ENCODE results near the gene COX6A2. TPM values are rescaled to one million over a fixed set of nuclear protein-coding genes. Genes with fewer than 3 reads are reported as not detected.

Gene COX6A2
- polyA plus RNA-seq (2012; rRNA removed) = not detected in 2 replicates
- not detected in 2 replicates for polyA plus RNA-seq (2012; cell fraction: cytosol; rRNA removed)
- polyA plus RNA-seq (2012; cell fraction: nucleus; rRNA removed) = not detected in 2 replicates

DNA sequence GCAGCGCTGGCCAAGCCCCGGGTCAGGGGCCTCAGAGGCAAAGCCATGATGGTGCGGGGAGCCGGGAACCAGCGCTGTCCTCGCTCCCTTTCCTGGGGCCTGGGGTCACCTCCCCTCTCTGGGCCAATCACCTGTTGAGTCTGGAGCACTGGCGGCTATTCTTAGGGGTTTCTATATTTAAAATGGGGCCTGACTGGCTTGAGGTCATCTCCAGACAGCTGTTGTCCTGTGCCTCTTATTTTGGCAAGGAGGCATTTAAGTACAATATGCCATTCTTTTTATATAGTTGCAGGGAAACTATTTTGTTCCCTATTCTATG is at the start of gene COX6A2:
COX6A2 (minus strand) TSS at position 82 of the 319 bp plus-strand sequence; CDS start at position 47, 35 bp downstream.
- no peak within 1 kb of the TSS for H3K9ac ChIP-seq
- peak within 1 kb of the TSS in 1 of 2 experiments; percentile 33; a peak in 2 of 4 replicates for H3K4me3 ChIP-seq (ENCODE audit: low read depth in 2 of 2, low read length in 1 of 2)
- H3K4me2 ChIP-seq = peak within 1 kb of the TSS; percentile 60; the same call in 1 of the 2 replicates
- ChIA-PET POLR2A (no interaction called here), CTCF (interaction anchor here (1.1 to 3.0 kb wide), 3 partner anchors 11 to 30 kb away, joined by 3 to 13 read pairs (median 3); partner anchors contain the start of gene ZNF843)
- 24% methylated on average over 7 of the region's 7 CpGs for WGBS (ENCODE audit: low lambda C conversion rate)
- H3K27me3 ChIP-seq (ENCODE audit: insufficient read depth) = peaks cover 36% of the 10 kb centered on the region
- no peak within 1 kb of the TSS for H3K27ac ChIP-seq (ENCODE audit: low read depth in 2 of 2, low read length in 1 of 2)
- TF ChIP-seq, protein P1, sequence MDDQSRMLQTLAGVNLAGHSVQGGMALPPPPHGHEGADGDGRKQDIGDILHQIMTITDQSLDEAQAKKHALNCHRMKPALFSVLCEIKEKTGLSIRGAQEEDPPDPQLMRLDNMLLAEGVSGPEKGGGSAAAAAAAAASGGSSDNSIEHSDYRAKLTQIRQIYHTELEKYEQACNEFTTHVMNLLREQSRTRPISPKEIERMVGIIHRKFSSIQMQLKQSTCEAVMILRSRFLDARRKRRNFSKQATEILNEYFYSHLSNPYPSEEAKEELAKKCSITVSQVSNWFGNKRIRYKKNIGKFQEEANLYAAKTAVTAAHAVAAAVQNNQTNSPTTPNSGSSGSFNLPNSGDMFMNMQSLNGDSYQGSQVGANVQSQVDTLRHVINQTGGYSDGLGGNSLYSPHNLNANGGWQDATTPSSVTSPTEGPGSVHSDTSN (IDR thresholded peaks at IDR 0.05) = no peak
- TF ChIP-seq TAF1 (IDR thresholded peaks at IDR 0.05; ENCODE audit: borderline replicate concordance, low read depth, low read length) (no peak), RCOR1 (IDR thresholded peaks at IDR 0.05; ENCODE audit: low read length) (no peak), ELF1 (IDR thresholded peaks at IDR 0.05) (no peak)
- no peaks in the 10 kb centered on the region for H3K79me2 ChIP-seq (ENCODE audit: insufficient read depth)
- no peaks in the 10 kb centered on the region for H3K36me3 ChIP-seq (replicated peaks in 1 of 2; ENCODE audit: control insufficient read depth in 1 of 2, insufficient read depth in 2 of 2, low read length in 1 of 2)
- no peaks in the 10 kb centered on the region for H3F3A ChIP-seq (replicated peaks; ENCODE audit: insufficient read depth)
- H3K4me1 ChIP-seq (ENCODE audit: control insufficient read depth in 1 of 2, insufficient read depth in 2 of 2, low read depth in 1 of 2, low read length in 1 of 2) = no peaks in the 10 kb centered on the region; a peak in 1 of 4 replicates
- H2AFZ ChIP-seq (ENCODE audit: low read depth) = peak within 1 kb of the TSS; percentile 59; the same call in 1 of the 2 replicates
- H3K9me3 ChIP-seq = no peaks in the 10 kb centered on the region
- H3K9me2 ChIP-seq = no peaks in the 10 kb centered on the region
- H4K20me1 ChIP-seq (ENCODE audit: insufficient read depth) = no peaks in the 10 kb centered on the region
- DNase-seq = no peak

- CTCF ChIA-PET = interaction anchor here (0.7 to 1.9 kb wide), 3 partner anchors 17 to 47 kb away, joined by 3 to 8 read pairs (median 4); no protein-coding TSS in a partner anchor
- H3K9me2 ChIP-seq = no peaks in the 10 kb centered on the region
- H3K4me3 ChIP-seq (ENCODE audit: low read depth in 2 of 2, low read length in 1 of 2) = no peak overlapping the region
- peaks cover 0 to 6% of the 10 kb centered on the region in 2 experiments; a peak in 1 of 4 replicates for H3K4me1 ChIP-seq (ENCODE audit: control insufficient read depth in 1 of 2, insufficient read depth in 2 of 2, low read depth in 1 of 2, low read length in 1 of 2)
- H2AFZ ChIP-seq (ENCODE audit: low read depth) = no peak overlapping the region
- peaks cover 31% of the 10 kb centered on the region for H3F3A ChIP-seq (replicated peaks; ENCODE audit: insufficient read depth)
- H3K27me3 ChIP-seq (ENCODE audit: insufficient read depth) = no peaks in the 10 kb centered on the region
- peaks cover 27 to 35% of the 10 kb centered on the region in 2 experiments for H3K36me3 ChIP-seq (replicated peaks in 1 of 2; ENCODE audit: control insufficient read depth in 1 of 2, insufficient read depth in 2 of 2, low read length in 1 of 2)
- H3K9ac ChIP-seq = no peak overlapping the region
- H3K4me2 ChIP-seq = no peak overlapping the region
- WGBS (ENCODE audit: low lambda C conversion rate) = 93% methylated on average over 57 of the region's 67 CpGs
- TF ChIP-seq, protein P1 (IDR thresholded peaks at IDR 0.05) = no peak
- TF ChIP-seq NFIC (IDR thresholded peaks at IDR 0.05; ENCODE audit: borderline replicate concordance) = no peak
- no peak for TF ChIP-seq ELF1 (IDR thresholded peaks at IDR 0.05)
- TF ChIP-seq TAF1 (IDR thresholded peaks at IDR 0.05; ENCODE audit: borderline replicate concordance, low read depth, low read length) = no peak
- no peak for TF ChIP-seq USF1 (IDR thresholded peaks at IDR 0.05; ENCODE audit: borderline replicate concordance, low read depth)
- TF ChIP-seq SIN3A (IDR thresholded peaks at IDR 0.05; ENCODE audit: borderline replicate concordance, low read depth, low read length) = no peak
- no peak for TF ChIP-seq FOSL2 (IDR thresholded peaks at IDR 0.05; ENCODE audit: borderline replicate concordance, low read depth)
- TF ChIP-seq SMC3 (IDR thresholded peaks at IDR 0.05; ENCODE audit: low read depth, low read length) = no peak
- TF ChIP-seq ZBTB33 (IDR thresholded peaks at IDR 0.05; ENCODE audit: borderline replicate concordance, low read depth) = no peak
- TF ChIP-seq POLR2AphosphoS5 (IDR thresholded peaks at IDR 0.05; ENCODE audit: low read depth, low read length) = no peak
- TF ChIP-seq MEF2A (IDR thresholded peaks at IDR 0.05; ENCODE audit: borderline replicate concordance, low read depth) = no peak
- TF ChIP-seq, protein P2, sequence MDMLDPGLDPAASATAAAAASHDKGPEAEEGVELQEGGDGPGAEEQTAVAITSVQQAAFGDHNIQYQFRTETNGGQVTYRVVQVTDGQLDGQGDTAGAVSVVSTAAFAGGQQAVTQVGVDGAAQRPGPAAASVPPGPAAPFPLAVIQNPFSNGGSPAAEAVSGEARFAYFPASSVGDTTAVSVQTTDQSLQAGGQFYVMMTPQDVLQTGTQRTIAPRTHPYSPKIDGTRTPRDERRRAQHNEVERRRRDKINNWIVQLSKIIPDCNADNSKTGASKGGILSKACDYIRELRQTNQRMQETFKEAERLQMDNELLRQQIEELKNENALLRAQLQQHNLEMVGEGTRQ (IDR thresholded peaks at IDR 0.05; ENCODE audit: borderline replicate concordance, low read depth, low read length) = no peak
- TF ChIP-seq, protein P3, sequence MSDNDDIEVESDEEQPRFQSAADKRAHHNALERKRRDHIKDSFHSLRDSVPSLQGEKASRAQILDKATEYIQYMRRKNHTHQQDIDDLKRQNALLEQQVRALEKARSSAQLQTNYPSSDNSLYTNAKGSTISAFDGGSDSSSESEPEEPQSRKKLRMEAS (IDR thresholded peaks at IDR 0.05; ENCODE audit: low read depth) = no peak
- no peak for TF ChIP-seq FOXJ3 (CRISPR knock-in tag; IDR thresholded peaks at IDR 0.05)
- TF ChIP-seq CHD2 (IDR thresholded peaks at IDR 0.05; ENCODE audit: low read length, partially characterized antibody) = no peak
- H3K79me2 ChIP-seq (ENCODE audit: insufficient read depth) = peaks cover 26% of the 10 kb centered on the region
- POLR2A ChIA-PET = no interaction called here
- DNase-seq = no peak
- no peaks in the 10 kb centered on the region for H3K9me3 ChIP-seq
- H4K20me1 ChIP-seq (ENCODE audit: insufficient read depth) = peaks cover 29% of the 10 kb centered on the region
- no peak overlapping the region for H3K27ac ChIP-seq (ENCODE audit: low read depth in 2 of 2, low read length in 1 of 2)
These were observed 49.4 kb upstream of the COX6A2 start for GRCh38 chr16:31477220-31478216.
